Cardiac muscle cell (in vitro differentiated cells and primary cell): ENCODE measurements around the gene SLC36A2. TPM values are rescaled to one million over a fixed set of nuclear protein-coding genes. Genes with fewer than 3 reads are reported as not detected.

Experiments
- DNase-seq, 2 donors: peaks; one replicate each; pipeline versions ENCODE4 v3.0.0 to v3.0.0-alpha.2; 2010 to 2017; ENCODE audit warnings: low read depth in 1 of 2, low spot score in 1 of 2
- H3K27ac ChIP-seq: fragments of 200-600 bp; sonication (generic); 2 replicates; pipeline ENCODE4 v1.5.1; 2016
- H3K27me3 ChIP-seq: fragments of 200-600 bp; sonication (generic); 2 replicates; pipeline ENCODE4 v1.6.0; 2016; ENCODE audit warnings: control low read depth
- H3K36me3 ChIP-seq: fragments of 200-600 bp; sonication (generic); 2 replicates; pipeline ENCODE4 v1.5.1; 2016; ENCODE audit warnings: control low read depth
- H3K4me1 ChIP-seq: fragments of 200-600 bp; sonication (generic); 2 replicates; pipeline ENCODE4 v1.8.1; 2017; ENCODE audit warnings: low read depth, mild to moderate bottlenecking, mixed run types
- H3K4me3 ChIP-seq: fragments of 200-600 bp; sonication (generic); 2 replicates; pipeline ENCODE4 v1.5.1; 2016; ENCODE audit warnings: mild to moderate bottlenecking
- H3K9me3 ChIP-seq: fragments of 200-600 bp; sonication (generic); 2 replicates; pipeline ENCODE4 v1.5.1; 2017; ENCODE audit warnings: low read depth, mild to moderate bottlenecking, control low read depth
- CTCF ChIP-seq: IDR thresholded peaks from 2 replicates; pipeline ENCODE4 v1.5.1; 2012; ENCODE audit warnings: low read depth, mild to moderate bottlenecking, low read length
- polyA plus RNA-seq: library from polyadenylated mRNA; unstranded; fragments of >200 nt; fragmentation: Nextera tagmentation; extraction: Ambion mirVana; gene quantifications from 2 replicates; pipeline ENCODE4 v1.2.1, GENCODE V29; 2016
- total RNA-seq: library from RNA; depleted of rRNA; stranded (reverse); fragments of >200 nt; gene quantifications from 2 replicates; pipeline ENCODE4 v1.2.3, GENCODE V29; 2016

Gene SLC36A2
- total RNA-seq (not detected in 2 replicates), polyA plus RNA-seq (not detected in 2 replicates)

GRCh38 chr5:151347369-151347768, at the start of gene SLC36A2:
Gene SLC36A2 (minus strand): TSS chr5:151347559. CDS start chr5:151347460, 99 bp downstream.
- no peak for TF ChIP-seq CTCF
- Histone ChIP-seq H3K27ac (no peak within 1 kb of the TSS), H3K27me3 (no peaks in the 10 kb centered on the region), H3K4me1 (peaks cover 6% of the 10 kb centered on the region), H3K36me3 (no peaks in the 10 kb centered on the region), H3K4me3 (no peak within 1 kb of the TSS), H3K9me3 (no peaks in the 10 kb centered on the region)
- no peak for DNase-seq

- no peak for DNase-seq
- Histone ChIP-seq H3K27ac (no peak overlapping the region), H3K4me3 (no peak overlapping the region), H3K27me3 (no peaks in the 10 kb centered on the region), H3K9me3 (no peaks in the 10 kb centered on the region), H3K4me1 (no peaks in the 10 kb centered on the region), H3K36me3 (no peaks in the 10 kb centered on the region)
- TF ChIP-seq CTCF = no peak
Observed at GRCh38 chr5:151388960-151389359, 41.6 kb upstream of the SLC36A2 start.

GRCh38 chr5:151384106-151384505, 36.7 kb upstream of the SLC36A2 start:
- no peaks in the 10 kb centered on the region for H3K9me3 ChIP-seq
- H3K36me3 ChIP-seq = no peaks in the 10 kb centered on the region
- peak in 1 of 2 donors; percentile 41 for DNase-seq
- H3K4me3 ChIP-seq = no peak overlapping the region
- no peaks in the 10 kb centered on the region for H3K27me3 ChIP-seq
- no peaks in the 10 kb centered on the region for H3K4me1 ChIP-seq
- TF ChIP-seq CTCF = no peak
- no peak overlapping the region for H3K27ac ChIP-seq

- Histone ChIP-seq H3K36me3 (no peaks in the 10 kb centered on the region), H3K4me3 (no peak overlapping the region), H3K27me3 (no peaks in the 10 kb centered on the region), H3K4me1 (no peaks in the 10 kb centered on the region), H3K27ac (no peak overlapping the region), H3K9me3 (no peaks in the 10 kb centered on the region)
- no peak for TF ChIP-seq CTCF
- DNase-seq = no peak
Observed at GRCh38 chr5:151383011-151383410, 35.7 kb upstream of the SLC36A2 start.

- Histone ChIP-seq H3K9me3 (no peaks in the 10 kb centered on the region), H3K36me3 (no peaks in the 10 kb centered on the region), H3K4me1 (no peaks in the 10 kb centered on the region), H3K27ac (no peak overlapping the region), H3K4me3 (no peak overlapping the region), H3K27me3 (no peaks in the 10 kb centered on the region)
- no peak for DNase-seq
- no peak for TF ChIP-seq CTCF
Observed at GRCh38 chr5:151382576-151382975, 35.2 kb upstream of the SLC36A2 start.

- no peaks in the 10 kb centered on the region for H3K4me1 ChIP-seq
- no peak for TF ChIP-seq CTCF
- no peak for DNase-seq
- no peaks in the 10 kb centered on the region for H3K36me3 ChIP-seq
- no peak overlapping the region for H3K4me3 ChIP-seq
- H3K27ac ChIP-seq = no peak overlapping the region
- H3K9me3 ChIP-seq = no peaks in the 10 kb centered on the region
- no peaks in the 10 kb centered on the region for H3K27me3 ChIP-seq
Observed at GRCh38 chr5:151381899-151382298, 34.5 kb upstream of the SLC36A2 start.
